Trophoblast cell (in vitro differentiated cells and primary cell): ENCODE data around the gene RFPL4A.

Experiments used
- DNase-seq, 2 donors: peaks; one replicate each; pipeline ENCODE4 v3.0.0-alpha.2; 2016
- H2AFZ ChIP-seq: 2 replicates; pipeline ENCODE4 v1.6.1; 2013; ENCODE audit warnings: low read length, moderate library complexity, mild to moderate bottlenecking; ENCODE audit not compliant: insufficient read depth, poor library complexity
- H2AK5ac ChIP-seq: 2 replicates; pipeline ENCODE4 v1.6.1; 2013; ENCODE audit warnings: mild to moderate bottlenecking, low read length
- H2BK120ac ChIP-seq: 2 replicates; pipeline ENCODE4 v1.6.1; 2013; ENCODE audit warnings: low read length, mild to moderate bottlenecking, moderate library complexity; ENCODE audit not compliant: insufficient read depth, poor library complexity
- H2BK12ac ChIP-seq: 2 replicates; pipeline ENCODE4 v1.6.1; 2013; ENCODE audit warnings: mild to moderate bottlenecking, low read length, moderate library complexity
- H2BK5ac ChIP-seq: 2 replicates; pipeline ENCODE4 v1.6.1; 2013; ENCODE audit warnings: low read length, low read depth, moderate library complexity, mild to moderate bottlenecking; ENCODE audit not compliant: poor library complexity
- H3K14ac ChIP-seq: 2 replicates; pipeline ENCODE4 v1.6.1; 2013; ENCODE audit warnings: mild to moderate bottlenecking, low read length
- H3K18ac ChIP-seq: 2 replicates; pipeline ENCODE4 v1.6.1; 2013; ENCODE audit warnings: mild to moderate bottlenecking, low read length
- H3K23ac ChIP-seq: 2 replicates; pipeline ENCODE4 v1.6.1; 2013; ENCODE audit warnings: low read length
- H3K27ac ChIP-seq: 2 replicates; pipeline ENCODE4 v1.5.1; 2013; ENCODE audit warnings: low read depth, mild to moderate bottlenecking, inconsistent platforms, low read length, moderate library complexity
- H3K27me3 ChIP-seq: 2 replicates; pipeline ENCODE4 v1.6.1; 2013; ENCODE audit warnings: inconsistent platforms, mild to moderate bottlenecking, low read length, moderate library complexity; ENCODE audit not compliant: insufficient read depth
- H3K36me3 ChIP-seq, 2 experiments: 1 replicate in 1 of 2; 2 replicates in 1 of 2; pipeline ENCODE4 v1.6.1; 2013; ENCODE audit warnings: low read length in 2 of 2, mild to moderate bottlenecking in 2 of 2, moderate library complexity in 1 of 2; ENCODE audit not compliant: insufficient read depth in 2 of 2, control insufficient read depth in 1 of 2
- H3K4ac ChIP-seq: 2 replicates; pipeline ENCODE4 v1.6.1; 2013; ENCODE audit warnings: low read depth, mild to moderate bottlenecking, low read length, moderate library complexity
- H3K4me1 ChIP-seq, 2 experiments: 1 replicate in 1 of 2; 2 replicates in 1 of 2; pipeline ENCODE4 v1.6.1; 2013; ENCODE audit warnings: low read length in 2 of 2, mild to moderate bottlenecking in 2 of 2, moderate library complexity in 1 of 2; ENCODE audit not compliant: insufficient read depth in 2 of 2, control insufficient read depth in 1 of 2
- H3K4me2 ChIP-seq: 2 replicates; pipeline ENCODE4 v1.6.1; 2013; ENCODE audit warnings: inconsistent platforms, mild to moderate bottlenecking, low read length, moderate library complexity
- H3K4me3 ChIP-seq: 2 replicates; pipeline ENCODE4 v1.5.1; 2013; ENCODE audit warnings: mild to moderate bottlenecking, low read depth, low read length, inconsistent platforms
- H3K79me1 ChIP-seq: one replicate; pipeline ENCODE4 v1.6.1; 2013; ENCODE audit warnings: low read length
- H3K79me2 ChIP-seq: 2 replicates; pipeline ENCODE4 v1.6.1; 2013; ENCODE audit warnings: low read length, mild to moderate bottlenecking; ENCODE audit not compliant: control insufficient read depth, insufficient read depth, poor library complexity
- H3K9ac ChIP-seq: 2 replicates; pipeline ENCODE4 v1.6.1; 2013; ENCODE audit warnings: mild to moderate bottlenecking, low read length
- H3K9me3 ChIP-seq: 2 replicates; pipeline ENCODE4 v1.6.1; 2013; ENCODE audit warnings: low read depth, mild to moderate bottlenecking, control low read depth, inconsistent platforms, low read length; ENCODE audit not compliant: insufficient read depth
- H4K12ac ChIP-seq: 2 replicates; pipeline ENCODE4 v1.6.1; 2013; ENCODE audit warnings: low read depth, mild to moderate bottlenecking, low read length, moderate library complexity
- H4K8ac ChIP-seq: 2 replicates; pipeline ENCODE4 v1.6.1; 2013; ENCODE audit warnings: low read depth, mild to moderate bottlenecking, low read length, moderate library complexity
- H4K91ac ChIP-seq: one replicate; pipeline ENCODE4 v1.6.1; 2013; ENCODE audit warnings: low read depth, mild to moderate bottlenecking, low read length, moderate library complexity
- WGBS: extraction: QIAGEN DNeasy Blood & Tissue Kit; methylation state at CpG from one replicate; pipeline ENCODE4 v1.1.7; 2013; ENCODE audit warnings: missing lambda C conversion rate; ENCODE audit not compliant: insufficient read length, insufficient coverage; ENCODE audit errors: extremely low coverage; 5-methylcytosine and 5-hydroxymethylcytosine counted together

RFPL4A gene

GRCh38 chr19:55795021-55795420 is 36.1 kb downstream of the RFPL4A start:
- no peak overlapping the region for H3K4me3 ChIP-seq
- H2BK12ac ChIP-seq = no peak overlapping the region
- no peak overlapping the region for H2AK5ac ChIP-seq
- H3K9me3 ChIP-seq = peaks cover 25% of the 10 kb centered on the region
- DNase-seq = no peak
- no peak overlapping the region for H3K18ac ChIP-seq
- no peak overlapping the region for H2AFZ ChIP-seq
- no peak overlapping the region for H3K14ac ChIP-seq
- H3K36me3 ChIP-seq = no peaks in the 10 kb centered on the region
- H4K8ac ChIP-seq = no peak overlapping the region
- no peak overlapping the region for H2BK120ac ChIP-seq
- H3K4ac ChIP-seq = no peak overlapping the region
- no peaks in the 10 kb centered on the region for H3K4me1 ChIP-seq
- H4K12ac ChIP-seq = no peak overlapping the region
- no peaks in the 10 kb centered on the region for H3K27me3 ChIP-seq
- H3K4me2 ChIP-seq = no peak overlapping the region
- no peak overlapping the region for H3K9ac ChIP-seq
- no peaks in the 10 kb centered on the region for H3K79me2 ChIP-seq
- no peak overlapping the region for H4K91ac ChIP-seq
- no peak overlapping the region for H2BK5ac ChIP-seq
- H3K27ac ChIP-seq = no peak overlapping the region
- H3K79me1 ChIP-seq = no peaks in the 10 kb centered on the region
- H3K23ac ChIP-seq = no peak overlapping the region
- WGBS = no CpG with 5 or more reads among the region's 11 CpGs

GRCh38 chr19:55801416-55801815 is 42.5 kb downstream of the RFPL4A start:
- H3K9ac ChIP-seq = no peak overlapping the region
- H4K12ac ChIP-seq = no peak overlapping the region
- H3K27me3 ChIP-seq = no peaks in the 10 kb centered on the region
- no peaks in the 10 kb centered on the region for H3K36me3 ChIP-seq
- no peak overlapping the region for H4K91ac ChIP-seq
- no peak overlapping the region for H3K23ac ChIP-seq
- no peak overlapping the region for H3K4ac ChIP-seq
- no peak overlapping the region for H3K14ac ChIP-seq
- no peaks in the 10 kb centered on the region for H3K4me1 ChIP-seq
- H4K8ac ChIP-seq = no peak overlapping the region
- peaks cover 20% of the 10 kb centered on the region for H3K9me3 ChIP-seq
- no peak overlapping the region for H2BK5ac ChIP-seq
- H2BK12ac ChIP-seq = no peak overlapping the region
- DNase-seq = peak; percentile 33 to 69
- no CpG with 5 or more reads among the region's 7 CpGs for WGBS
- H3K79me1 ChIP-seq = no peaks in the 10 kb centered on the region
- no peaks in the 10 kb centered on the region for H3K79me2 ChIP-seq
- H2BK120ac ChIP-seq = no peak overlapping the region
- H3K18ac ChIP-seq = no peak overlapping the region
- no peak overlapping the region for H3K4me2 ChIP-seq
- H2AK5ac ChIP-seq = no peak overlapping the region
- H2AFZ ChIP-seq = no peak overlapping the region
- H3K4me3 ChIP-seq = no peak overlapping the region
- no peak overlapping the region for H3K27ac ChIP-seq

- no peaks in the 10 kb centered on the region for H3K36me3 ChIP-seq
- H3K4me1 ChIP-seq = no peaks in the 10 kb centered on the region
- no peak overlapping the region for H4K91ac ChIP-seq
- no peaks in the 10 kb centered on the region for H3K79me1 ChIP-seq
- H2BK12ac ChIP-seq = no peak overlapping the region
- H3K23ac ChIP-seq = no peak overlapping the region
- H3K9me3 ChIP-seq = peaks cover 23% of the 10 kb centered on the region
- no peak overlapping the region for H3K27ac ChIP-seq
- no peak overlapping the region for H2BK5ac ChIP-seq
- no peak overlapping the region for H3K9ac ChIP-seq
- H3K4me2 ChIP-seq = no peak overlapping the region
- no peak overlapping the region for H3K4ac ChIP-seq
- H4K8ac ChIP-seq = no peak overlapping the region
- H4K12ac ChIP-seq = no peak overlapping the region
- no peak overlapping the region for H3K18ac ChIP-seq
- no peaks in the 10 kb centered on the region for H3K79me2 ChIP-seq
- H2AK5ac ChIP-seq = no peak overlapping the region
- no peak overlapping the region for H2AFZ ChIP-seq
- H3K14ac ChIP-seq = no peak overlapping the region
- no peak overlapping the region for H2BK120ac ChIP-seq
- WGBS = no CpG with 5 or more reads among the region's 2 CpGs
- no peaks in the 10 kb centered on the region for H3K27me3 ChIP-seq
- DNase-seq = no peak
- H3K4me3 ChIP-seq = no peak overlapping the region
These were observed 43.4 kb downstream of the RFPL4A start for GRCh38 chr19:55802281-55802680.

GRCh38 chr19:55809381-55810058 is 50.6 kb downstream of the RFPL4A start:
- Histone ChIP-seq H3K23ac (no peak overlapping the region), H3K27ac (no peak overlapping the region), H3K4me2 (no peak overlapping the region), H3K4ac (no peak overlapping the region), H2AK5ac (no peak overlapping the region), H3K9ac (no peak overlapping the region), H3K27me3 (no peaks in the 10 kb centered on the region), H3K36me3 (no peaks in the 10 kb centered on the region), H3K4me1 (no peaks in the 10 kb centered on the region), H2BK120ac (no peak overlapping the region), H4K91ac (no peak overlapping the region), H2AFZ (no peak overlapping the region), H4K8ac (no peak overlapping the region), H3K9me3 (peaks cover 26% of the 10 kb centered on the region), H4K12ac (no peak overlapping the region), H3K18ac (no peak overlapping the region), H3K79me2 (no peaks in the 10 kb centered on the region), H3K14ac (no peak overlapping the region), H3K79me1 (no peaks in the 10 kb centered on the region), H3K4me3 (peak overlapping the region; percentile 37), H2BK12ac (no peak overlapping the region), H2BK5ac (no peak overlapping the region)
- WGBS = no CpG with 5 or more reads among the region's 20 CpGs
- peak; percentile 63 to 80 for DNase-seq
